ENCODE data around the gene CCDC30. TPM values are rescaled to one million over a fixed set of nuclear protein-coding genes. Genes with fewer than 3 reads are reported as not detected.

The CCDC30 gene
- polyA plus RNA-seq, 1 donor (not counting 4 experiments of a cell fraction or from before 2014, with no cell fraction given) = 0.35 TPM

GRCh38 chr1:42675467-42675866, 212.4 kb downstream of the CCDC30 start:
- no peak for DNase-seq (ENCODE audit: low read depth, low spot score)
- TF ChIP-seq EZH2 (IDR thresholded peaks at IDR 0.05; ENCODE audit: low read length) = no peak
- TF ChIP-seq, protein P1, sequence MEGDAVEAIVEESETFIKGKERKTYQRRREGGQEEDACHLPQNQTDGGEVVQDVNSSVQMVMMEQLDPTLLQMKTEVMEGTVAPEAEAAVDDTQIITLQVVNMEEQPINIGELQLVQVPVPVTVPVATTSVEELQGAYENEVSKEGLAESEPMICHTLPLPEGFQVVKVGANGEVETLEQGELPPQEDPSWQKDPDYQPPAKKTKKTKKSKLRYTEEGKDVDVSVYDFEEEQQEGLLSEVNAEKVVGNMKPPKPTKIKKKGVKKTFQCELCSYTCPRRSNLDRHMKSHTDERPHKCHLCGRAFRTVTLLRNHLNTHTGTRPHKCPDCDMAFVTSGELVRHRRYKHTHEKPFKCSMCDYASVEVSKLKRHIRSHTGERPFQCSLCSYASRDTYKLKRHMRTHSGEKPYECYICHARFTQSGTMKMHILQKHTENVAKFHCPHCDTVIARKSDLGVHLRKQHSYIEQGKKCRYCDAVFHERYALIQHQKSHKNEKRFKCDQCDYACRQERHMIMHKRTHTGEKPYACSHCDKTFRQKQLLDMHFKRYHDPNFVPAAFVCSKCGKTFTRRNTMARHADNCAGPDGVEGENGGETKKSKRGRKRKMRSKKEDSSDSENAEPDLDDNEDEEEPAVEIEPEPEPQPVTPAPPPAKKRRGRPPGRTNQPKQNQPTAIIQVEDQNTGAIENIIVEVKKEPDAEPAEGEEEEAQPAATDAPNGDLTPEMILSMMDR (optimal IDR thresholded peaks at IDR 0.05 in 1 of 3, IDR thresholded peaks at IDR 0.05 in 1 of 3, conservative IDR thresholded peaks at IDR 0.05 in 1 of 3; ENCODE audit: extremely low read depth in 1 of 3, insufficient read depth in 2 of 3, low read length in 3 of 3) = no peak
- no peaks in the 10 kb centered on the region for H3K9me1 ChIP-seq (ENCODE audit: control insufficient read depth, extremely low read depth, insufficient read depth, low read length)
- no peaks in the 10 kb centered on the region for H3K9me3 ChIP-seq (ENCODE audit: control insufficient read depth, low read depth, low read length)
- peaks cover 10% of the 10 kb centered on the region for H3K4me1 ChIP-seq (ENCODE audit: control insufficient read depth, extremely low read depth, insufficient read depth, low read length)
- H3K36me3 ChIP-seq (ENCODE audit: control insufficient read depth in 2 of 2, extremely low read depth in 1 of 2, insufficient read depth in 2 of 2, low read length in 2 of 2) = peaks cover 2 to 13% of the 10 kb centered on the region in 2 experiments
- no peak overlapping the region for H3K9ac ChIP-seq (ENCODE audit: control insufficient read depth, extremely low read depth, insufficient read depth, low read length)
- H3K27ac ChIP-seq (ENCODE audit: control insufficient read depth, insufficient read depth, low read length) = no peak overlapping the region
- no peak overlapping the region for H3K4me3 ChIP-seq (ENCODE audit: control insufficient read depth in 2 of 3, extremely low read depth in 1 of 3, insufficient read depth in 2 of 3, low read depth in 1 of 3, low read length in 3 of 3)
- no peak for FAIRE-seq
- H4K20me1 ChIP-seq (ENCODE audit: control insufficient read depth, extremely low read depth, insufficient read depth, low read length) = no peaks in the 10 kb centered on the region
- no peak overlapping the region for H3K4me2 ChIP-seq (ENCODE audit: control insufficient read depth, extremely low read depth, insufficient read depth, low read depth, low read length)
- H2AFZ ChIP-seq (ENCODE audit: control insufficient read depth, low read length) = no peak overlapping the region
- H3K79me2 ChIP-seq (ENCODE audit: control insufficient read depth, insufficient read depth, low read length) = no peaks in the 10 kb centered on the region
- dilution Hi-C loops (cut with MboI; ENCODE audit: extremely low pct_ligation_motif_present, low sequenced_read_pairs) = no loop called here
- no peaks in the 10 kb centered on the region for H3K27me3 ChIP-seq (ENCODE audit: control insufficient read depth, extremely low read depth, insufficient read depth, low read length)

GRCh38 chr1:42676534-42677087, 213.5 kb downstream of the CCDC30 start:
- FAIRE-seq = no peak
- no peak overlapping the region for H3K9ac ChIP-seq (ENCODE audit: control insufficient read depth, extremely low read depth, insufficient read depth, low read length)
- no peaks in the 10 kb centered on the region for H3K27me3 ChIP-seq (ENCODE audit: control insufficient read depth, extremely low read depth, insufficient read depth, low read length)
- no peak for DNase-seq (ENCODE audit: low read depth, low spot score)
- no peak overlapping the region for H3K4me3 ChIP-seq (ENCODE audit: control insufficient read depth in 2 of 3, extremely low read depth in 1 of 3, insufficient read depth in 2 of 3, low read depth in 1 of 3, low read length in 3 of 3)
- no peak overlapping the region for H3K27ac ChIP-seq (ENCODE audit: control insufficient read depth, insufficient read depth, low read length)
- dilution Hi-C loops (cut with MboI; ENCODE audit: extremely low pct_ligation_motif_present, low sequenced_read_pairs) = no loop called here
- peaks cover 20% of the 10 kb centered on the region for H3K4me1 ChIP-seq (ENCODE audit: control insufficient read depth, extremely low read depth, insufficient read depth, low read length)
- no peaks in the 10 kb centered on the region for H3K9me3 ChIP-seq (ENCODE audit: control insufficient read depth, low read depth, low read length)
- H4K20me1 ChIP-seq (ENCODE audit: control insufficient read depth, extremely low read depth, insufficient read depth, low read length) = no peaks in the 10 kb centered on the region
- H3K79me2 ChIP-seq (ENCODE audit: control insufficient read depth, insufficient read depth, low read length) = peaks cover 9% of the 10 kb centered on the region
- H2AFZ ChIP-seq (ENCODE audit: control insufficient read depth, low read length) = no peak overlapping the region
- no peaks in the 10 kb centered on the region for H3K9me1 ChIP-seq (ENCODE audit: control insufficient read depth, extremely low read depth, insufficient read depth, low read length)
- TF ChIP-seq EZH2 (IDR thresholded peaks at IDR 0.05; ENCODE audit: low read length) = no peak
- TF ChIP-seq, protein P1 (optimal IDR thresholded peaks at IDR 0.05 in 1 of 3, IDR thresholded peaks at IDR 0.05 in 1 of 3, conservative IDR thresholded peaks at IDR 0.05 in 1 of 3; ENCODE audit: extremely low read depth in 1 of 3, insufficient read depth in 2 of 3, low read length in 3 of 3) = no peak
- peaks cover 2 to 13% of the 10 kb centered on the region in 2 experiments for H3K36me3 ChIP-seq (ENCODE audit: control insufficient read depth in 2 of 2, extremely low read depth in 1 of 2, insufficient read depth in 2 of 2, low read length in 2 of 2)
- no peak overlapping the region for H3K4me2 ChIP-seq (ENCODE audit: control insufficient read depth, extremely low read depth, insufficient read depth, low read depth, low read length)

Data from keratinocyte (primary cell).